ENCODE measurements around the gene CABLES2. TPM values are rescaled to one million over a fixed set of nuclear protein-coding genes. Genes with fewer than 3 reads are reported as not detected.

Gene CABLES2
- total RNA-seq, 2 experiments from 2014 or later = 14.8 to 22.5 TPM

GRCh38 chr20:62357681-62358080 lies 49.4 kb downstream of the CABLES2 start:
- BruUV-seq (replicated peaks) = no TSS peak
- Histone ChIP-seq H3K36me3 (ENCODE audit: insufficient read depth, low read length) (peaks cover 3% of the 10 kb centered on the region; the same call in 1 of the 2 replicates), H3K9me2 (ENCODE audit: insufficient read depth, low read length) (no peaks in the 10 kb centered on the region), H3K27ac (ENCODE audit: low read depth, low read length, poor library complexity, severe bottlenecking) (peak overlapping the region; percentile 46), H4K20me1 (ENCODE audit: insufficient read depth, low read length) (no peaks in the 10 kb centered on the region), H3K4me1 (ENCODE audit: insufficient read depth, low read length, poor library complexity, severe bottlenecking) (peaks cover 50% of the 10 kb centered on the region), H3K9me3 (ENCODE audit: low read length) (no peaks in the 10 kb centered on the region), H2AFZ (ENCODE audit: low read length) (no peak overlapping the region), H3K4me2 (ENCODE audit: low read length) (peak overlapping the region; percentile 61), H3K79me2 (ENCODE audit: insufficient read depth, low read depth, low read length) (no peaks in the 10 kb centered on the region), H3K4me3 (ENCODE audit: low read depth, low read length, poor library complexity, severe bottlenecking) (no peak overlapping the region)
- intact Hi-C loops (cut with micrococcal nuclease; ENCODE audit: unreplicated experiment) = no loop called here
- POLR2A ChIA-PET = no interaction called here
- CTCF ChIA-PET (ENCODE audit: unreplicated experiment) = no interaction called here
- no peak for DNase-seq (ENCODE audit: low spot score)
- TF ChIP-seq, protein P1, sequence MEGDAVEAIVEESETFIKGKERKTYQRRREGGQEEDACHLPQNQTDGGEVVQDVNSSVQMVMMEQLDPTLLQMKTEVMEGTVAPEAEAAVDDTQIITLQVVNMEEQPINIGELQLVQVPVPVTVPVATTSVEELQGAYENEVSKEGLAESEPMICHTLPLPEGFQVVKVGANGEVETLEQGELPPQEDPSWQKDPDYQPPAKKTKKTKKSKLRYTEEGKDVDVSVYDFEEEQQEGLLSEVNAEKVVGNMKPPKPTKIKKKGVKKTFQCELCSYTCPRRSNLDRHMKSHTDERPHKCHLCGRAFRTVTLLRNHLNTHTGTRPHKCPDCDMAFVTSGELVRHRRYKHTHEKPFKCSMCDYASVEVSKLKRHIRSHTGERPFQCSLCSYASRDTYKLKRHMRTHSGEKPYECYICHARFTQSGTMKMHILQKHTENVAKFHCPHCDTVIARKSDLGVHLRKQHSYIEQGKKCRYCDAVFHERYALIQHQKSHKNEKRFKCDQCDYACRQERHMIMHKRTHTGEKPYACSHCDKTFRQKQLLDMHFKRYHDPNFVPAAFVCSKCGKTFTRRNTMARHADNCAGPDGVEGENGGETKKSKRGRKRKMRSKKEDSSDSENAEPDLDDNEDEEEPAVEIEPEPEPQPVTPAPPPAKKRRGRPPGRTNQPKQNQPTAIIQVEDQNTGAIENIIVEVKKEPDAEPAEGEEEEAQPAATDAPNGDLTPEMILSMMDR (conservative IDR thresholded peaks at IDR 0.05; ENCODE audit: low read length) = no peak
- no peak for TF ChIP-seq EZH2phosphoT487 (IDR thresholded peaks at IDR 0.05; ENCODE audit: borderline replicate concordance, low read depth, low read length)

DNA sequence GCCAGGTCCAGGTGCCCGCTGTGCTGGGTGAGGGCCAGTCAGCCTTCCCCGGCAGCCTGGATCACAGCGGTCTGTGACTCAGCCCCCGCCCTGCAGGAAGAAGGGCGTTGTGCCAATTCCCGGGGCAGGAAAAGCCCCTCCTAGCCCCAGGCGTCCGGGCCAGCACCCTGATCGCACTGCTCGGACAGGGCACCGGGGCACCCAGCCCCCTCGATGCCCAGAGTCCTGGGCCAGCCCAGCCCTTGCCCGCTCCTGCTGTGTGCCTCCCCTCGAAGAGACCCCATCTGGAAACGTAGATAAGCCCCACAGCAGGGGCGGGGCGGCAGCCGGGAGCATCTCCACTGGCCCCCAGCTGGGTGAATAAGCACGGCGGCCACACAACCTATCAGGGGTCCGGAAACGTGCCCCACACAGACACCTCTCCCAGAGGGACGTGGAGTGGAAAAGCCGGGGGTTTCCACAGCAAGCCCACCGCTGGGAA lies 49.9 kb downstream of the CABLES2 start:
- H3K9me3 ChIP-seq (ENCODE audit: low read length) = no peaks in the 10 kb centered on the region
- H3K79me2 ChIP-seq (ENCODE audit: insufficient read depth, low read depth, low read length) = no peaks in the 10 kb centered on the region
- POLR2A ChIA-PET = interaction anchor here (0.7 kb wide), 1 partner anchor 30 kb away, joined by 4 read pairs; the partner anchor contains the start of gene RPS21
- H3K4me3 ChIP-seq (ENCODE audit: low read depth, low read length, poor library complexity, severe bottlenecking) = no peak overlapping the region
- no peak overlapping the region for H3K4me2 ChIP-seq (ENCODE audit: low read length)
- peaks cover 7% of the 10 kb centered on the region; the same call in 1 of the 2 replicates for H3K36me3 ChIP-seq (ENCODE audit: insufficient read depth, low read length)
- intact Hi-C loops (cut with micrococcal nuclease; ENCODE audit: unreplicated experiment) = no loop called here
- no peaks in the 10 kb centered on the region for H3K9me2 ChIP-seq (ENCODE audit: insufficient read depth, low read length)
- H3K4me1 ChIP-seq (ENCODE audit: insufficient read depth, low read length, poor library complexity, severe bottlenecking) = peaks cover 50% of the 10 kb centered on the region
- CTCF ChIA-PET (ENCODE audit: unreplicated experiment) = no interaction called here
- no peak for DNase-seq (ENCODE audit: low spot score)
- H2AFZ ChIP-seq (ENCODE audit: low read length) = no peak overlapping the region
- no peaks in the 10 kb centered on the region for H4K20me1 ChIP-seq (ENCODE audit: insufficient read depth, low read length)
- no TSS peak for BruUV-seq (replicated peaks)
- H3K27ac ChIP-seq (ENCODE audit: low read depth, low read length, poor library complexity, severe bottlenecking) = no peak overlapping the region
- no peak for TF ChIP-seq EZH2phosphoT487 (IDR thresholded peaks at IDR 0.05; ENCODE audit: borderline replicate concordance, low read depth, low read length)
- TF ChIP-seq, protein P1 (conservative IDR thresholded peaks at IDR 0.05; ENCODE audit: low read length) = no peak

- no peaks in the 10 kb centered on the region for H4K20me1 ChIP-seq (ENCODE audit: insufficient read depth, low read length)
- CTCF ChIA-PET (ENCODE audit: unreplicated experiment) = no interaction called here
- POLR2A ChIA-PET = interaction anchor here (0.7 kb wide), 1 partner anchor 30 kb away, joined by 4 read pairs; the partner anchor contains the start of gene RPS21
- peaks cover 50% of the 10 kb centered on the region for H3K4me1 ChIP-seq (ENCODE audit: insufficient read depth, low read length, poor library complexity, severe bottlenecking)
- intact Hi-C loops (cut with micrococcal nuclease; ENCODE audit: unreplicated experiment) = no loop called here
- no peaks in the 10 kb centered on the region for H3K9me3 ChIP-seq (ENCODE audit: low read length)
- peaks cover 7% of the 10 kb centered on the region; the same call in 1 of the 2 replicates for H3K36me3 ChIP-seq (ENCODE audit: insufficient read depth, low read length)
- BruUV-seq (replicated peaks) = no TSS peak
- no peaks in the 10 kb centered on the region for H3K9me2 ChIP-seq (ENCODE audit: insufficient read depth, low read length)
- no peak overlapping the region for H3K4me2 ChIP-seq (ENCODE audit: low read length)
- DNase-seq (ENCODE audit: low spot score) = no peak
- H3K4me3 ChIP-seq (ENCODE audit: low read depth, low read length, poor library complexity, severe bottlenecking) = no peak overlapping the region
- no peak overlapping the region for H2AFZ ChIP-seq (ENCODE audit: low read length)
- H3K27ac ChIP-seq (ENCODE audit: low read depth, low read length, poor library complexity, severe bottlenecking) = no peak overlapping the region
- TF ChIP-seq EZH2phosphoT487 (IDR thresholded peaks at IDR 0.05; ENCODE audit: borderline replicate concordance, low read depth, low read length) = no peak
- TF ChIP-seq, protein P1 (conservative IDR thresholded peaks at IDR 0.05; ENCODE audit: low read length) = no peak
- H3K79me2 ChIP-seq (ENCODE audit: insufficient read depth, low read depth, low read length) = no peaks in the 10 kb centered on the region
Measured at GRCh38 chr20:62356589-62357186, 50.4 kb downstream of the CABLES2 start.

Measured in OCI-LY7 (cell line).